Measurements from ENCODE around the gene RASSF7. TPM values are rescaled to one million over a fixed set of nuclear protein-coding genes. Genes with fewer than 3 reads are reported as not detected.

The RASSF7 gene
- total and polyA plus RNA-seq, 2 donors (not counting 1 experiment from before 2014, with no cell fraction given) = 29.8 to 89.3 TPM

DNA sequence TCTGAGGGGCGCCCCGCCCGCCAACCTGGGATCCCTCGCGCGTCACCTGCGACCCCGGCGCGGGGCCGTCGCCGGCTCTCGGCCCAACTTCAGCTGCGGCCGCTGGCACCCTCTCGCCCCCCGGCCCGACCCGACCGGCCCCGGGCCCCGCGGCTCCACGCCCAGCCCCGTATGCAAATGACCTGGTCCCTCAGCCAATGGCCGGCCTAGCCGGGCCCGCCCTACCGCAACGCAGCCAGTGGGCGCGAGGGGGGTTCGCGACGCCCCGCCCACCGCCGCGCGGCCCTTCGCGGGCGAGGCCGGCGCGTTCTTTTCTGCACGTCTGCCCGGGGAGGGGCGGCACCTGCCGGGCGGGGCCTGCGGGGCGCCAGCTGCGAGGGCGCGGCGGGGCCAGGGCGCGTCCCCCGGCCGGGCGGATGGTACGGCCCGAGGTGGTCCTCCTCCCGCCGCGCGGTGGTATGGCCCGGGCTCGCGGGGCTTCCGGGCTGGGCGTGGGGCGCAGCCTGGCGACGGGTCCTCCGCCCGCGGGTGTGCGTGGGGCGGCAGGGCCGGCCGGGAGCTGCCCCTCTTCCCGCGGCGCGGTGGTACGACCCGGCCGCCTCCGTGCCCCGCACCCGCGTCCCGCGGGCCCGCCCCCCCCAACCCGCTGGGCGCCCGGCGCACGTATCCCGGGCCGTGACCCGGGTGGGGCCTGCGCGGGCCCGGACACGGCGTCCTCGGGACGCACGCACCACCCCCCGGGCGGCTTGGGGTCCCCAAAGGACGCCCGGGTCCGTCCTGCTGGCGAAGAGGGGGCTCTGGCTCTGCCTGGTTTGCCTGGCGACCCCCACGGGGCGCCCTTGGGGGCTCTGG lies 7.8 kb downstream of the RASSF7 start:
- H4K20me1 ChIP-seq (ENCODE audit: control insufficient read depth, insufficient read depth, low read length, poor library complexity, severe bottlenecking) = peaks cover 6% of the 10 kb centered on the region
- peaks cover 0 to 6% (median 2%) of the 10 kb centered on the region in 4 experiments for H3K27me3 ChIP-seq (replicated peaks in 1 of 4; ENCODE audit: control extremely low read depth in 1 of 4, control insufficient read depth in 3 of 4, insufficient read depth in 4 of 4, low read length in 3 of 4)
- TF ChIP-seq, protein P1, sequence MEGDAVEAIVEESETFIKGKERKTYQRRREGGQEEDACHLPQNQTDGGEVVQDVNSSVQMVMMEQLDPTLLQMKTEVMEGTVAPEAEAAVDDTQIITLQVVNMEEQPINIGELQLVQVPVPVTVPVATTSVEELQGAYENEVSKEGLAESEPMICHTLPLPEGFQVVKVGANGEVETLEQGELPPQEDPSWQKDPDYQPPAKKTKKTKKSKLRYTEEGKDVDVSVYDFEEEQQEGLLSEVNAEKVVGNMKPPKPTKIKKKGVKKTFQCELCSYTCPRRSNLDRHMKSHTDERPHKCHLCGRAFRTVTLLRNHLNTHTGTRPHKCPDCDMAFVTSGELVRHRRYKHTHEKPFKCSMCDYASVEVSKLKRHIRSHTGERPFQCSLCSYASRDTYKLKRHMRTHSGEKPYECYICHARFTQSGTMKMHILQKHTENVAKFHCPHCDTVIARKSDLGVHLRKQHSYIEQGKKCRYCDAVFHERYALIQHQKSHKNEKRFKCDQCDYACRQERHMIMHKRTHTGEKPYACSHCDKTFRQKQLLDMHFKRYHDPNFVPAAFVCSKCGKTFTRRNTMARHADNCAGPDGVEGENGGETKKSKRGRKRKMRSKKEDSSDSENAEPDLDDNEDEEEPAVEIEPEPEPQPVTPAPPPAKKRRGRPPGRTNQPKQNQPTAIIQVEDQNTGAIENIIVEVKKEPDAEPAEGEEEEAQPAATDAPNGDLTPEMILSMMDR (IDR thresholded peaks at IDR 0.05) = no peak
- no peak for TF ChIP-seq EZH2 (IDR thresholded peaks at IDR 0.05; ENCODE audit: borderline replicate concordance, insufficient read depth, low read depth, low read length, poor library complexity, severe bottlenecking)
- H3K4me1 Mint-ChIP-seq = peaks cover 9% of the 10 kb centered on the region
- under 1% methylated on average over 122 of the region's 123 CpGs for WGBS (ENCODE audit: insufficient coverage)
- H3K27ac ChIP-seq (ENCODE audit: low read length in 2 of 2) = peak overlapping the region; percentile 50 to 67
- H3K4me1 ChIP-seq (ENCODE audit: control insufficient read depth in 2 of 2, insufficient read depth in 2 of 2, low read length in 2 of 2) = peaks cover 10 to 13% of the 10 kb centered on the region in 2 donors
- ChIA-PET CTCF (interaction anchor here (1.4 to 1.7 kb wide), 2 partner anchors 9 to 14 kb away, joined by 4 read pairs; no protein-coding TSS in a partner anchor), POLR2A (interaction anchor here (0.6 to 2.1 kb wide), 2 partner anchors 33 to 128 kb away, joined by 4 to 10 read pairs; partner anchors contain the start of gene HRAS)
- DNase-seq (peak; percentile 96), ATAC-seq (ENCODE audit: low read depth) (peak; percentile 91)
- no peaks in the 10 kb centered on the region for H3K9me3 Mint-ChIP-seq (ENCODE audit: insufficient read depth)
- no peaks in the 10 kb centered on the region for H3K9me3 ChIP-seq (ENCODE audit: control extremely low read depth in 1 of 3, control insufficient read depth in 2 of 3, insufficient read depth in 1 of 3, low read length in 2 of 3)
- intact Hi-C loops (cut with micrococcal nuclease) = loop anchor here (1.0 to 5.0 kb wide), 6 partner anchors 8 to 129 kb away; partner anchors contain the start of genes DEAF1, LMNTD2, LRRC56 and PHRF1
- peak overlapping the region; percentile 74 for H2AFZ ChIP-seq (ENCODE audit: insufficient read depth, low read depth, low read length, poor library complexity, severe bottlenecking)
- peak overlapping the region; percentile 97 for H3K4me2 ChIP-seq (replicated peaks; ENCODE audit: low read depth, low read length, poor library complexity, severe bottlenecking)
- H3K9ac ChIP-seq (ENCODE audit: low read length) = peak overlapping the region; percentile 81
- no peaks in the 10 kb centered on the region for H3K79me2 ChIP-seq (ENCODE audit: control insufficient read depth, insufficient read depth, low read length)
- H3K4me3 ChIP-seq (ENCODE audit: control extremely low read depth in 1 of 5, extremely low read depth in 1 of 5, insufficient read depth in 1 of 5, low read depth in 2 of 5, low read length in 4 of 5) = peak overlapping the region; percentile 30 to 85 (median 68)
- H3K27me3 Mint-ChIP-seq = no peaks in the 10 kb centered on the region
- H3K36me3 ChIP-seq (replicated peaks in 1 of 2; ENCODE audit: control extremely low read depth in 1 of 2, control insufficient read depth in 1 of 2, extremely low read depth in 1 of 2, insufficient read depth in 2 of 2, low read length in 1 of 2) = no peaks in the 10 kb centered on the region
- peak overlapping the region; percentile 83 for H3K4me3 Mint-ChIP-seq
- H3K27ac Mint-ChIP-seq = peak overlapping the region; percentile 37

All from B cell (primary cell).